ENCODE data around the gene COIL.

DNA sequence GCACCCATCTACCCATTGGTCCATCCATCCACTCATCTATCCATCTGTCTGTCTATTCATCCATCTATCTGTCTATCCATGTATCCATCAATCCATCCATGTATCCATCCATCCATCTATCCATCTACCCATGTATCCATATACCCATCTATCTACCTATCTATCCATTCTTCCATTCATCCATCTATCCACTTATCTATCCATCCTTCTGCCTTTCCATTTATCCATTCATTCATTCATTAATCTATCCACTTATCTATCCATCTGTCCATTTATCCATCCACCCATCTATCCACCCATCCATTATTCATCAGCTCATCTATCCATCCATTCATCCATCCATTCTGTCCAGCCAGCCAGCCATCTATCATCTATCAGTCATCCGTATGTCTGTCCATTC lies 68.5 kb downstream of the COIL start:
- TF ChIP-seq, protein P1, sequence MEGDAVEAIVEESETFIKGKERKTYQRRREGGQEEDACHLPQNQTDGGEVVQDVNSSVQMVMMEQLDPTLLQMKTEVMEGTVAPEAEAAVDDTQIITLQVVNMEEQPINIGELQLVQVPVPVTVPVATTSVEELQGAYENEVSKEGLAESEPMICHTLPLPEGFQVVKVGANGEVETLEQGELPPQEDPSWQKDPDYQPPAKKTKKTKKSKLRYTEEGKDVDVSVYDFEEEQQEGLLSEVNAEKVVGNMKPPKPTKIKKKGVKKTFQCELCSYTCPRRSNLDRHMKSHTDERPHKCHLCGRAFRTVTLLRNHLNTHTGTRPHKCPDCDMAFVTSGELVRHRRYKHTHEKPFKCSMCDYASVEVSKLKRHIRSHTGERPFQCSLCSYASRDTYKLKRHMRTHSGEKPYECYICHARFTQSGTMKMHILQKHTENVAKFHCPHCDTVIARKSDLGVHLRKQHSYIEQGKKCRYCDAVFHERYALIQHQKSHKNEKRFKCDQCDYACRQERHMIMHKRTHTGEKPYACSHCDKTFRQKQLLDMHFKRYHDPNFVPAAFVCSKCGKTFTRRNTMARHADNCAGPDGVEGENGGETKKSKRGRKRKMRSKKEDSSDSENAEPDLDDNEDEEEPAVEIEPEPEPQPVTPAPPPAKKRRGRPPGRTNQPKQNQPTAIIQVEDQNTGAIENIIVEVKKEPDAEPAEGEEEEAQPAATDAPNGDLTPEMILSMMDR (IDR thresholded peaks at IDR 0.05): no peak
- no peak for TF ChIP-seq EZH2 (IDR thresholded peaks at IDR 0.05; ENCODE audit: borderline replicate concordance, insufficient read depth, low read depth, low read length, poor library complexity, severe bottlenecking)

All from B cell (primary cell).